ENCODE measurements around the gene HYDIN.

Gene HYDIN

DNA sequence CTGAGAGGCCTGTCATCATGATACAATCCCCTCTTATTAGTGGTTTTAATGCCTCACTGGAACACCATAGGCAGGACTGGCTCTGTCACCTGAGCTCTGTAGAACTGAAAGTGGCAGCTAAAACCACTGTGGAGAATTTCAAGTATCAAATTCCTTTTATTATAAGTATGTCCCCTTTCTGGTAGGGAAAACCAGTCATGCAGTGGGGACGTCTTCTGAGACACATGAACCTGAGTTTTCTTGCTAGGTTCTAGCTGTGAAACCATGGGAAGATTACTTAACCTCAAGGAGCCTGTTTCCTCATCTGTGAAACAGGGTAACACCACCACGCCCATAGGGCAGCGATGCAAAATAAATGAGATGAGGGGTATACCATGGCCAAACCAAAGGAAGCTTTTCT, 434.2 kb downstream of the HYDIN start:
- TF ChIP-seq, protein P1, sequence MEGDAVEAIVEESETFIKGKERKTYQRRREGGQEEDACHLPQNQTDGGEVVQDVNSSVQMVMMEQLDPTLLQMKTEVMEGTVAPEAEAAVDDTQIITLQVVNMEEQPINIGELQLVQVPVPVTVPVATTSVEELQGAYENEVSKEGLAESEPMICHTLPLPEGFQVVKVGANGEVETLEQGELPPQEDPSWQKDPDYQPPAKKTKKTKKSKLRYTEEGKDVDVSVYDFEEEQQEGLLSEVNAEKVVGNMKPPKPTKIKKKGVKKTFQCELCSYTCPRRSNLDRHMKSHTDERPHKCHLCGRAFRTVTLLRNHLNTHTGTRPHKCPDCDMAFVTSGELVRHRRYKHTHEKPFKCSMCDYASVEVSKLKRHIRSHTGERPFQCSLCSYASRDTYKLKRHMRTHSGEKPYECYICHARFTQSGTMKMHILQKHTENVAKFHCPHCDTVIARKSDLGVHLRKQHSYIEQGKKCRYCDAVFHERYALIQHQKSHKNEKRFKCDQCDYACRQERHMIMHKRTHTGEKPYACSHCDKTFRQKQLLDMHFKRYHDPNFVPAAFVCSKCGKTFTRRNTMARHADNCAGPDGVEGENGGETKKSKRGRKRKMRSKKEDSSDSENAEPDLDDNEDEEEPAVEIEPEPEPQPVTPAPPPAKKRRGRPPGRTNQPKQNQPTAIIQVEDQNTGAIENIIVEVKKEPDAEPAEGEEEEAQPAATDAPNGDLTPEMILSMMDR (conservative IDR thresholded peaks at IDR 0.05; ENCODE audit: low read depth, low read length): no peak
- no peak overlapping the region for H3K4me3 ChIP-seq (ENCODE audit: low read length)
- DNase-seq (ENCODE audit: low read depth): no peak

DNA sequence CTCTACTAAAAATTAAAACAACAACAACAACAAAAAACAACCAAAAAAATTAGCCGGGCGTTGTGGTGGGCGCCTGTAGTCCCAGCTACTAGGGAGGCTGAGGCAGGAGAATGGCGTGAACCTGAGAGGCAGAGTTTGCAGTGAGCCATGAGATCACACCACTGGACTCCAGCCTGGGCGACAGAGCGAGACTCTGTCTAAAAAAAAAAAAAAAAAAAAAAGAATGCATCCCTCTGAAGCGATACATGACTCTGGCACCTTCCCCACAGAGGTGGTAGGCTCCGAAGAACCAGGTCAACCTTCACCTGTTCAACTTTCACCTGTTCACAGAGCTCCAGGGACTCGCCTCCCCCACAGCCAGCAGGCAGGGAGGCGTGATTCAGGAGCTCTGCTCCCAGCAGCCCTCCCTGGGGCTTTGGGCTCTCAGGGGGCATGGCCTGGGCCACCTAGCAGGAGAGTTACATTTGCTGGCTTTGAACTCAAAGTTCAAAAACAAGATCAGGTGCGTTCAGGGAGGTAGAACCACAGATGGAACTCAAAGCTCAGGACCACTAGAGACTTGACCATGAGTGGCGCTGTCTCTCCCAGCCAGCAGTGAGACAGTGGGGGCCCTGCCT, 435.1 kb downstream of the HYDIN start:
- H3K4me3 ChIP-seq (ENCODE audit: low read length): no peak overlapping the region
- TF ChIP-seq, protein P1 (conservative IDR thresholded peaks at IDR 0.05; ENCODE audit: low read depth, low read length): no peak
- no peak for DNase-seq (ENCODE audit: low read depth)

DNA sequence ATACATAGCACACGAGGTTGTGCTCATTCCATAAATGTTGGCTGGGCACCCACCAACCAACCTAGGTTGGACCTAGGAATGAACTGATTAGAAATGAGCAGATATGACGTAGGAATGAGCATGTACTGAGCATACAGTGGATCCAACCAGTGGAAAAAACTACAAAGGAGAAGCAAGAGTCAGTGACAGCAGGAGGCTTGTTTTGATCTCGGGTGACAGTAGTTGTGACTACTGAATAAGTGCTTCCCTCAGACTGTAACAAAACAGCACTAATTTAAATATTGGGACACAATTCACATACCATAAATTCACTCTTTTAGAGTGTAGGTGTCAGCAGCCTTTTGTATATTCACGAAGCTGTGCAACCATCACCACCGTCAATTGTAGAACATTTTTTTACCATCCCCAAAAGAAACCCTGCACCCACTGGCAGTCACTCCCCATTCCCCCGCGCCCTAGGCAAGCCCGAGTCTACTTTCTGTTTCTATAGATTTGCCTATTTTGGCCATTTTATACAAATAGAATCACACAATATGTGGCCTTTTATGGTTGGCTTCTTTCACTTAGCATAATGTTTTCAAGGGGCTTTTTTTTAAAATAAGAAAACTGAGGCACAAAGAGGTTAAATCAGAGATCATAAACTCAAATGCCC, 436.5 kb downstream of the HYDIN start:
- no peak overlapping the region for H3K4me3 ChIP-seq (ENCODE audit: low read length)
- TF ChIP-seq, protein P1 (conservative IDR thresholded peaks at IDR 0.05; ENCODE audit: low read depth, low read length): no peak
- no peak for DNase-seq (ENCODE audit: low read depth)

DNA sequence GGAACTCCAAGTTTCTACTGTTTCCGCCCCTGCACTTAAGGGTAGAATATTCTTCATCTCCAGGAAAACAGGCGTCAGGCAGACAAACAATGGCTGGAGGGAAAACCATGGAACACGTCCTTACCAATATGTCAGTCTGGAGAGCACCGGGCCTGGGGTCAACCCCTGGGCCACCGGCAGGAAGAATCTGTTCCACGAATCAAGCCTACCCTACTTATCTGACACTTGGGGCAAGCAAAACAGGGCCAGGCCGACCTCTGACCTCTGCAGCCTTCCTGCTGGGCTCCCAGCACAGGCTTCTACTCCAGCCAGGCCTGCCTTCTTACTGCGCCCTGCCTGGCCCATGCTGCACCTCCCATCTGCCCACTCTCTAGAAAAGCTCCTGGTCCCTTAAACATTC, 439.7 kb downstream of the HYDIN start:
- H3K4me3 ChIP-seq (ENCODE audit: low read length): no peak overlapping the region
- TF ChIP-seq, protein P1 (conservative IDR thresholded peaks at IDR 0.05; ENCODE audit: low read depth, low read length): no peak
- DNase-seq (ENCODE audit: low read depth): no peak

DNA sequence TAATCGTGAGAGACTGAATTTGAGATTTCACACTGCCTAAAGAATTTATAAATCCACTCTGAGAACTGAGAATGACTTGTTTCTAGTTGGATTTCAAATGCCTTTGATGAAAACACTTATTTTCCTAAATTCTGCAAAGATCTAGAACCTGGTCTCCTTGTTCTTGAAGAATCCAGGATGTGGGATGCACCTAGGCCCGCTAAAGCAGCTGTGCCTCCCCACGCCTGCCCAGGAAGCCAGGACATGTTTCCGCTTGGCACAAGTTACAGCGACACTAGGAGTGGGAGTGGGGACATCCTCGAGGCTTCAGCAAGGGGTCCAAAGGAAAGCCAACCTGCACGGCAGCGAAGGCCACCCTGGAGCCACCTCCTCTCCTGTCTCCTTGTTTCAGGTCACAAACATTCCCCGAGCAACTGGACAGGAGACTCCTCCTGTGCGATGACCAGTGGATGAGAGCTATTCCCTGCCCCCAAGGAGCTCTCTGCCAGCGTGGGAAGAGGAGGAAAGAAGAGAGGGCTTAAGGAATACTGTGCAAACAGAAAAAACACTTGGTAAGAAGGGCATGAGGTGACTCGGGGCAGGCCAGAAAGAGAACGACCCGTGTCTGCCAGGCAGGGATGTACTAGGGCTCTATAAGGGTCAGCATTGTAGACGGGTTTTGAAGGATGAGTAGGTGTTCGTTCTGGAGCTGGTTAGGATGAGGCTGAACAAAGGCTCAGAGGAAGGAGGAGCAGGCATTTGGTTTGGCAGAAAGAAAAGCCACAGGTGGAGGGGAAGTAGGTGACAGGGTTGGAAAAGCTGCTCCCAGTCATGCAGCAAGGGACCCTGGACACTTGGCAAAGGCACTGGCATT, 440.7 kb downstream of the HYDIN start:
- no peak for DNase-seq (ENCODE audit: low read depth)
- TF ChIP-seq, protein P1 (conservative IDR thresholded peaks at IDR 0.05; ENCODE audit: low read depth, low read length): no peak
- no peak overlapping the region for H3K4me3 ChIP-seq (ENCODE audit: low read length)

DNA sequence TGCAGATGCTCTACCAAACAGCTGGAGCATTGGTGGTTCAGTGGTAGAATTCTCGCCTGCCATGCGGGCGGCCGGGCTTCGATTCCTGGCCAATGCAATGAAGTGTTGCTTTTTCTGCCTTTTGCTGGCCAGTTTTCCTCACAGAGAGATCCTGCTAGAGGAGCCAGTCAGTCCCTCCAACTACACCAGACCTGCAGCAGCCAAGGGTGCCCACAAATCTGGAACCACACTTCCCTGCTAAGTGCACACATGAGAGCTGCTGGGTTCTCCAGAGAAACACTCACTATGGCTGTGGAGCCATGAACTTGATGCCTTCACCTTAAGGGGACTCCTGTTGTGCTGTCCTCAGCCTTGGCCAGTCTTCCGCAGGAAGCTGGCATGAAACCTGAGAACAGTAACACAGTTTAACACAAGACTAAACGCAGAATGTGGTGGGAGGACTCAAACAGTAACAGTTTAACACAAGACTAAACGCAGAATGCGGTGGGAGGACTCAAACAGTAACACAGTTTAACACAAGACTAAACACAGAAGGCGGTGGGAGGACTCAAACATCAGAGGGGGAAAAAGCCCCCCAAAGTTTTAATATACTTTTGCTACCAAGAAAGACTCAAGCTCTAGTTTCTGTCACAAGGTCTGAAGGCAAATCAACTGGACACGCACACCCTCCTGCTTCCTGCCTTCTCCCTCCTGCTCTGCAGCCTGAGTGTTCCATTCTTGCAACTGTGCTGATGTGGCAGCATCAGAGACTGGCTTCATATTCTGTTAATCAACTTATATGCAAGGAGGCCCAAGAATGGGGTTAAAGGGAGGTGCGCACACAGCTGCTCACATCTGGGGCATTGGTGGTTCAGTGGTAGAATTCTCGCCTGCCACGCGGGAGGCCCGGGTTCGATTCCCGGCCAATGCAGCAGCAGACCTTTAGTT, 441.6 kb downstream of the HYDIN start:
- TF ChIP-seq, protein P1 (conservative IDR thresholded peaks at IDR 0.05; ENCODE audit: low read depth, low read length): no peak
- DNase-seq (ENCODE audit: low read depth): no peak

More for the DNA sequence above, 441.6 kb downstream of the HYDIN start:
- no peak overlapping the region for H3K4me3 ChIP-seq (ENCODE audit: low read length)

All from retinal pigment epithelial cell (primary cell).